Adipose tissue (tissue), 3 donors: ENCODE results near the gene CATSPERB. TPM values are rescaled to one million over a fixed set of nuclear protein-coding genes. Genes with fewer than 3 reads are reported as not detected.
"Not testable (repeated sequence)": the region's sequence is repeated elsewhere in the genome, so short reads cannot be mapped to it uniquely, and the experiment has no call there.

ENCODE experiments used
- H3K27ac ChIP-seq: one replicate; pipeline ENCODE4 v1.5.1; 2013; ENCODE audit warnings: low read depth, low read length
- WGBS, 3 donors: extraction: QIAGEN DNeasy Blood & Tissue Kit; methylation state at CpG; one replicate each; pipeline ENCODE4 v1.1.7; 2013; 5-methylcytosine and 5-hydroxymethylcytosine counted together
- polyA plus RNA-seq, 3 donors: library from polyadenylated mRNA; stranded (reverse); fragments of 200-250 nt; gene quantifications; one replicate each; pipeline ENCODE4 v1.2.3, GENCODE V29; 2013
- donor health status: healthy with polysubstance abuse.
- donor health status: Bipolar disorder and iron deficiency.
- donor health status: healthy.

Gene CATSPERB
- polyA plus RNA-seq, 3 donors: 0.45 to 11.4 (median 0.56) TPM

- 85 to 92% (median 92%) methylated on average over 11 of the region's 11 CpGs for WGBS, 3 donors
- no peak overlapping the region for H3K27ac ChIP-seq
Measured at GRCh38 chr14:91554535-91555332, 177.2 kb downstream of the CATSPERB start.

- no peak overlapping the region for H3K27ac ChIP-seq
- 90 to 96% (median 91%) methylated on average over 3 of the region's 3 CpGs for WGBS, 3 donors
Measured at GRCh38 chr14:91548108-91548507, 183.8 kb downstream of the CATSPERB start.

- WGBS, 3 donors: 76 to 86% (median 76%) methylated on average over 5 of the region's 5 CpGs
- no peak overlapping the region for H3K27ac ChIP-seq
Measured at GRCh38 chr14:91545946-91546716, 185.8 kb downstream of the CATSPERB start.

- H3K27ac ChIP-seq: no peak overlapping the region
Measured at GRCh38 chr14:91545204-91545603, 186.7 kb downstream of the CATSPERB start.

- 92 to 98% (median 96%) methylated on average over 3 of the region's 3 CpGs for WGBS, 3 donors
- no peak overlapping the region for H3K27ac ChIP-seq
Measured at GRCh38 chr14:91536327-91536726, 195.6 kb downstream of the CATSPERB start.

GRCh38 chr14:91534059-91534458, 197.8 kb downstream of the CATSPERB start:
- 78 to 91% (median 82%) methylated on average over 5 of the region's 5 CpGs for WGBS, 3 donors
- not testable (repeated sequence) for H3K27ac ChIP-seq

GRCh38 chr14:91533623-91534022, 198.3 kb downstream of the CATSPERB start:
- 72 to 88% (median 73%) methylated on average over 3 of the region's 3 CpGs for WGBS, 3 donors
- no peak overlapping the region for H3K27ac ChIP-seq

Other genes starting within 250 kb of the CATSPERB start
- 10 to 100 TPM; 24.6 to 50.9 (median 34.1) TPM for gene PPP4R3A, start 221.8 kb downstream of the CATSPERB start, polyA plus RNA-seq
- gene TC2N, start 135.4 kb upstream of the CATSPERB start, polyA plus RNA-seq: 10 to 100 TPM; 12.1 to 68.2 (median 33.3) TPM
- 100 to 1,000 TPM in 2 of 3 donors, 10 to 100 TPM in 1; 24.0 to 229 (median 120) TPM for gene FBLN5, start 215.6 kb upstream of the CATSPERB start, polyA plus RNA-seq